Panc1 (cell line): ENCODE data around the gene FRYL. TPM values are rescaled to one million over a fixed set of nuclear protein-coding genes. Genes with fewer than 3 reads are reported as not detected.

ENCODE experiments used
- ATAC-seq: fragments of 200-7000 bp; cut with Tn5 transposase; 2 replicates; pipeline ENCODE4 v1.9.1; 2020; ENCODE audit warnings: mild to moderate bottlenecking, moderate library complexity
- BruUV-seq: library from RNA; stranded (reverse); fragments of 400-500 nt; replicated peaks from 2 replicates; lab custom pipeline; 2021; lab: Mats Ljungman, UMichigan
- CTCF ChIA-PET: fragments of 300-600 bp; sonication (Branson Sonifier 250); formaldehyde crosslinking; loops from one replicate; lab custom pipeline; 2022; ENCODE audit warnings: antibody characterized with exemption; lab: Charles Lee
- POLR2A ChIA-PET: fragments of 300-600 bp; sonication (Branson Sonifier 250); formaldehyde crosslinking; loops from one replicate; lab custom pipeline; 2022; ENCODE audit warnings: antibody characterized with exemption; lab: Charles Lee
- DNase-seq: peaks from one replicate; pipeline ENCODE4 v3.0.0-alpha.2; 2010; ENCODE audit warnings: low read depth, low spot score
- H3K27ac ChIP-seq: 2 replicates; pipeline ENCODE4 v1.5.1; 2011; ENCODE audit warnings: mild to moderate bottlenecking, low read length, inconsistent platforms
- H3K27me3 ChIP-seq: fragments of 200-500 bp; sonication (Bioruptor generic); 2 replicates; pipeline ENCODE4 v1.6.0; 2014; ENCODE audit warnings: low read length, inconsistent platforms; ENCODE audit not compliant: control insufficient read depth, insufficient read depth
- H3K36me3 ChIP-seq: fragments of 200-500 bp; sonication (Bioruptor generic); 2 replicates; pipeline ENCODE4 v1.5.1; 2014; ENCODE audit warnings: inconsistent platforms, mild to moderate bottlenecking, low read length, moderate library complexity; ENCODE audit not compliant: control insufficient read depth, insufficient read depth
- H3K4me1 ChIP-seq: 2 replicates; pipeline ENCODE4 v1.5.1; 2011; ENCODE audit warnings: inconsistent platforms, mild to moderate bottlenecking, low read length, moderate library complexity; ENCODE audit not compliant: control insufficient read depth, insufficient read depth
- H3K4me3 ChIP-seq, 2 experiments: 2 replicates each; pipeline ENCODE4 v1.5.1; 2011 to 2012; ENCODE audit warnings: low read depth in 2 of 2, low read length in 2 of 2, mild to moderate bottlenecking in 2 of 2, inconsistent platforms in 1 of 2, moderate library complexity in 1 of 2
- H3K9me3 ChIP-seq: fragments of 200-500 bp; sonication (Bioruptor generic); 2 replicates; pipeline ENCODE4 v1.5.1; 2014; ENCODE audit warnings: low read depth, mild to moderate bottlenecking, inconsistent platforms, low read length, moderate library complexity; ENCODE audit not compliant: control insufficient read depth, insufficient read depth
- CTCF ChIP-seq: fragments of 450-650 bp; IDR thresholded peaks from 2 replicates; pipeline ENCODE4 v1.5.1; 2017; ENCODE audit warnings: mild to moderate bottlenecking
- POLR2AphosphoS5 ChIP-seq: IDR thresholded peaks from 2 replicates; pipeline ENCODE4 v1.6.1; 2012; ENCODE audit warnings: mild to moderate bottlenecking, low read depth, low read length, moderate library complexity
- REST ChIP-seq, 2 experiments: IDR thresholded peaks; 2 replicates each; pipeline ENCODE4 v1.6.1; 2011 to 2012; ENCODE audit warnings: low read depth in 2 of 2, control low read depth in 1 of 2, low read length in 1 of 2, mild to moderate bottlenecking in 1 of 2, moderate library complexity in 1 of 2; ENCODE audit not compliant: insufficient read depth in 1 of 2
- SIN3A ChIP-seq: IDR thresholded peaks from 2 replicates; pipeline ENCODE4 v1.6.1; 2012; ENCODE audit warnings: low read depth, mild to moderate bottlenecking, low read length, moderate library complexity, borderline replicate concordance; ENCODE audit not compliant: insufficient read depth
- TCF7L2 ChIP-seq: IDR thresholded peaks from 2 replicates; pipeline ENCODE4 v1.6.1; 2011; ENCODE audit warnings: mild to moderate bottlenecking, low read depth, low read length, inconsistent platforms
- in situ Hi-C: cut with HindIII; loops from 2 replicates; pipeline ENCODE4 v1.10.0; 2016; ENCODE audit warnings: low sequenced_read_pairs, low pct_unique_long_range_greater_than_20kb
- intact Hi-C: fragments of 100-400 bp; cut with micrococcal nuclease; formaldehyde crosslinking; loops from one replicate; pipeline ENCODE4 v1.10.0; 2022; ENCODE audit not compliant: unreplicated experiment
- total RNA-seq: library from RNA; stranded (reverse); gene quantifications from one replicate; pipeline ENCODE4 v1.2.1, GENCODE V29; 2021; ENCODE audit not compliant: unreplicated experiment

The FRYL gene
- total RNA-seq, 1 experiment from 2014 or later, result 47.5 TPM

GRCh38 chr4:48692044-48692443, 88.0 kb downstream of the FRYL start:
- H3K9me3 ChIP-seq, result no peaks in the 10 kb centered on the region
- no peak for TF ChIP-seq REST (IDR thresholded peaks at IDR 0.05; ENCODE audit: insufficient read depth in 1 of 2, low read depth in 2 of 2, low read length in 1 of 2)
- no peak for TF ChIP-seq SIN3A
- TF ChIP-seq CTCF, result no peak
- no peak for TF ChIP-seq TCF7L2
- TF ChIP-seq POLR2AphosphoS5, result no peak
- in situ Hi-C loops, result no loop called here
- no TSS peak for BruUV-seq
- H3K27ac ChIP-seq, result no peak overlapping the region
- no peak overlapping the region for H3K4me3 ChIP-seq
- POLR2A ChIA-PET, result no interaction called here
- DNase-seq (no peak), ATAC-seq (no peak)
- no peaks in the 10 kb centered on the region; the same call in none of the 2 replicates for H3K4me1 ChIP-seq
- intact Hi-C loops, result no loop called here
- CTCF ChIA-PET, result no interaction called here
- no peaks in the 10 kb centered on the region for H3K27me3 ChIP-seq
- H3K36me3 ChIP-seq, result no peaks in the 10 kb centered on the region

- no peak for DNase-seq
- H3K27ac ChIP-seq, result no peak overlapping the region
- H3K9me3 ChIP-seq, result no peaks in the 10 kb centered on the region
- H3K4me1 ChIP-seq, result peaks cover 5% of the 10 kb centered on the region
- no peak for ATAC-seq
- TF ChIP-seq SIN3A, result no peak
- no peak for TF ChIP-seq REST (IDR thresholded peaks at IDR 0.05; ENCODE audit: insufficient read depth in 1 of 2, low read depth in 2 of 2, low read length in 1 of 2)
- no peak for TF ChIP-seq TCF7L2
- TF ChIP-seq POLR2AphosphoS5, result no peak
- no peak for TF ChIP-seq CTCF
- no peaks in the 10 kb centered on the region for H3K27me3 ChIP-seq
- BruUV-seq, result no TSS peak
- intact Hi-C loops (no loop called here), in situ Hi-C loops (no loop called here)
- H3K4me3 ChIP-seq, result no peak overlapping the region
- POLR2A ChIA-PET, result no interaction called here
- CTCF ChIA-PET, result no interaction called here
- no peaks in the 10 kb centered on the region for H3K36me3 ChIP-seq
Observed at GRCh38 chr4:48688953-48689352, 91.1 kb downstream of the FRYL start.
